HUES48 (cell line): Measurements from ENCODE around the gene ST6GALNAC3.

Source experiments
- H3K27ac ChIP-seq: one replicate; pipeline ENCODE4 v1.7.0; 2013; ENCODE audit warnings: low read depth, low read length, inconsistent platforms
- H3K27me3 ChIP-seq: 2 replicates; pipeline ENCODE4 v1.6.1; 2013; ENCODE audit warnings: mild to moderate bottlenecking, low read length; ENCODE audit not compliant: control insufficient read depth, insufficient read depth
- H3K36me3 ChIP-seq: 2 replicates; pipeline ENCODE4 v1.6.1; 2013; ENCODE audit warnings: low read length; ENCODE audit not compliant: control insufficient read depth, insufficient read depth
- H3K4me1 ChIP-seq: 2 replicates; pipeline ENCODE4 v1.6.1; 2013; ENCODE audit warnings: mild to moderate bottlenecking, low read length; ENCODE audit not compliant: control insufficient read depth, insufficient read depth
- H3K4me3 ChIP-seq: 2 replicates; pipeline ENCODE4 v1.5.1; 2013; ENCODE audit warnings: mild to moderate bottlenecking, low read depth, low read length
- H3K9ac ChIP-seq: 2 replicates; pipeline ENCODE4 v1.6.1; 2013; ENCODE audit warnings: mild to moderate bottlenecking, low read depth, low read length, moderate library complexity
- H3K9me3 ChIP-seq: 2 replicates; pipeline ENCODE4 v1.6.1; 2013; ENCODE audit warnings: low read length; ENCODE audit not compliant: control insufficient read depth, insufficient read depth

Gene ST6GALNAC3

GRCh38 chr1:76074321-76075187, at the start of gene ST6GALNAC3:
TSS of gene ST6GALNAC3 (plus strand) at chr1:76074746.
- Histone ChIP-seq H3K27me3 (peaks cover 13% of the 10 kb centered on the region; the same call in 1 of the 2 replicates), H3K27ac (peak within 1 kb of the TSS; percentile 65), H3K9me3 (no peaks in the 10 kb centered on the region), H3K9ac (peak within 1 kb of the TSS; percentile 72), H3K4me3 (peak within 1 kb of the TSS; percentile 87), H3K4me1 (peaks cover 22% of the 10 kb centered on the region), H3K36me3 (no peaks in the 10 kb centered on the region)

GRCh38 chr1:76027341-76027740, 47.2 kb upstream of the ST6GALNAC3 start:
- Histone ChIP-seq H3K27me3 (no peaks in the 10 kb centered on the region), H3K27ac (no peak overlapping the region), H3K36me3 (no peaks in the 10 kb centered on the region), H3K9me3 (no peaks in the 10 kb centered on the region), H3K9ac (no peak overlapping the region), H3K4me1 (no peaks in the 10 kb centered on the region), H3K4me3 (no peak overlapping the region)

DNA sequence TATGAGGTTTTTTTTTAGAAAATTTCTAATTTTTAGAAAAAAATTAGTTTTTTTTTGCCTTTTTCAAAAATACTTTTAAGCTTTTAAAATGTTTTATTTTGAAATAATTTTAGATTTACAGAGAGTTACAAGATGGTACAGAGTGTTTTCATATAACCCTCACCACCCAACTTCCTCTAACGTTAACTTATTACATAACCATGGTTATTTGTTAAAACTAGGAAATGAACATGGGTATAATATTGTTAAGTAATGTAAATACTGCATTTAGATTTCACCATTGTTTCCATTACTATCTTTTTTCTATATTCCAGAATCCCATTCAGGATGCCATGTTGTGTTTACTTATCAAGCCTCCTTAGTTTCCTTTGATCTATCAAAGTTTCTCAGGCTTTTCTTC, 45.2 kb upstream of the ST6GALNAC3 start:
- Histone ChIP-seq H3K4me1 (no peaks in the 10 kb centered on the region), H3K36me3 (no peaks in the 10 kb centered on the region), H3K27me3 (no peaks in the 10 kb centered on the region), H3K4me3 (no peak overlapping the region), H3K9ac (no peak overlapping the region), H3K9me3 (no peaks in the 10 kb centered on the region), H3K27ac (no peak overlapping the region)

- H3K4me1 ChIP-seq, result peaks cover 6% of the 10 kb centered on the region
- no peaks in the 10 kb centered on the region for H3K36me3 ChIP-seq
- no peaks in the 10 kb centered on the region for H3K27me3 ChIP-seq
- H3K9me3 ChIP-seq, result no peaks in the 10 kb centered on the region
- no peak overlapping the region for H3K27ac ChIP-seq
- no peak overlapping the region for H3K4me3 ChIP-seq
- no peak overlapping the region for H3K9ac ChIP-seq
These were observed 43.0 kb upstream of the ST6GALNAC3 start for GRCh38 chr1:76031496-76031895.

- Histone ChIP-seq H3K27ac (no peak overlapping the region), H3K4me3 (no peak overlapping the region), H3K4me1 (peaks cover 23% of the 10 kb centered on the region), H3K27me3 (no peaks in the 10 kb centered on the region), H3K36me3 (no peaks in the 10 kb centered on the region), H3K9ac (no peak overlapping the region), H3K9me3 (no peaks in the 10 kb centered on the region)
These were observed 40.6 kb upstream of the ST6GALNAC3 start for GRCh38 chr1:76033800-76034475.

GRCh38 chr1:76035053-76035452, 39.5 kb upstream of the ST6GALNAC3 start:
- H3K4me3 ChIP-seq, result no peak overlapping the region
- H3K9ac ChIP-seq, result no peak overlapping the region
- peaks cover 25% of the 10 kb centered on the region for H3K4me1 ChIP-seq
- no peaks in the 10 kb centered on the region for H3K9me3 ChIP-seq
- H3K36me3 ChIP-seq, result no peaks in the 10 kb centered on the region
- H3K27ac ChIP-seq, result no peak overlapping the region
- H3K27me3 ChIP-seq, result no peaks in the 10 kb centered on the region

DNA sequence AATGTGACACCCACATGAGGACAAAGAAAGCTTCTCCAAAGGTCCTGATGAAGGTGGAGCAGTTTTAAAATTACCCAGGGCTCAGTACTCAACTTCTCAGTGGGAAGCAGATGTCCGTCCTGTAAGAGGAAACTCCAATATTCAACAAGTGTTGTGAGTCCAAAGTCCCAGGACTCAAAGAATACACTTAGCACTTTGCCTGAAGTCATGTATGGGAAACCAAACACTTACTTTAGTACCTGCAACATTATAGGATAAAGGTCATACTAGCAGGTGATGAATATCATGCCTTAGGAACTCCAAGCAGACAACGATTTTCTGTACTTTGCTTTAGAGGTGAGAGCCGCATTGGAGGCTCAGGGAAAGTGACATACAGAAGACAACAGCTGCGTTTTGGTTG, 37.2 kb upstream of the ST6GALNAC3 start:
- Histone ChIP-seq H3K4me3 (no peak overlapping the region), H3K9me3 (no peaks in the 10 kb centered on the region), H3K4me1 (peaks cover 36% of the 10 kb centered on the region), H3K36me3 (no peaks in the 10 kb centered on the region), H3K9ac (no peak overlapping the region), H3K27me3 (no peaks in the 10 kb centered on the region), H3K27ac (no peak overlapping the region)

- Histone ChIP-seq H3K27ac (no peak overlapping the region), H3K9me3 (no peaks in the 10 kb centered on the region), H3K36me3 (no peaks in the 10 kb centered on the region), H3K9ac (no peak overlapping the region), H3K4me3 (no peak overlapping the region), H3K27me3 (no peaks in the 10 kb centered on the region), H3K4me1 (peaks cover 36% of the 10 kb centered on the region)
These were observed 36.1 kb upstream of the ST6GALNAC3 start for GRCh38 chr1:76038287-76039004.

DNA sequence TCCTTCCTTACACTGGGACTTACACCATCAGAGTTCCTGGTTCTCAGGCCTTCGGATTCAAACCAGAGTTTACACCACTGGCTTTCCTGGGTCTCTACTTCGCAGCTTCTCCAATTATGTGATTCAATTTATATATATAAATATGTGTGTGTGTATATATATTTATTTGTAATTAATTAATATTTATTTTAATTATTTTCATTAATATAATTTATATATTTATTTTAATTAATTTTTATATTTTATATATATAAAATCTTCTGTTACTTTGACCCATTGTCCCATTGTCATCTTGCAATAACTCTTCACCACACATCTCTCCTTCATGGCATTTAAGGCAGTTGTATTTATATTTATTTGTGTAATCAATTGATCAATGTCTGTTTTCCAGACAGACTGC, 28.4 kb upstream of the ST6GALNAC3 start:
- H3K9me3 ChIP-seq, result no peaks in the 10 kb centered on the region

GRCh38 chr1:76048219-76048618, 26.3 kb upstream of the ST6GALNAC3 start:
- no peaks in the 10 kb centered on the region for H3K27me3 ChIP-seq
- no peaks in the 10 kb centered on the region for H3K9me3 ChIP-seq
- peaks cover 34% of the 10 kb centered on the region for H3K4me1 ChIP-seq

More for the DNA sequence above, 28.4 kb upstream of the ST6GALNAC3 start:
- Histone ChIP-seq H3K4me1 (peaks cover 26% of the 10 kb centered on the region), H3K4me3 (no peak overlapping the region), H3K36me3 (no peaks in the 10 kb centered on the region), H3K27ac (no peak overlapping the region), H3K27me3 (no peaks in the 10 kb centered on the region), H3K9ac (no peak overlapping the region)

DNA sequence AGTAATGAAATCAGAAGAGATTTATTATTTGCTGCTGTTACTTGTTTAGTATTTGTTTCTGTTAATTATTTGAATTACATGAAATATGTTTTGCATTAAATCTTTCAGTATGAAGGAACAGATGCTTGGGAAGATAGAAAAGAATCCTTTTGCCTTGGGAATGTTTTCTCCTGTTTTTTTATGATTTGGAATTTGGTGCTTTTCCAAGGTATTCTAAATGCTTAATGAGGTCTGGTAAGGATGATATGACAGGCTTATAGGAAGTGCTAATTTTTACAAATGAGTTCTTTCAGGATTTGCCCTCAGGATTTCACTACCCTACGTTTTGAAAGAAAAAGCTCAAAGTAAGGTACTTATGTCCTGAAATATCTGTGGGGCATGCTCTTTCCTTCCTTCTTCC, 25.6 kb upstream of the ST6GALNAC3 start:
- Histone ChIP-seq H3K27ac (no peak overlapping the region), H3K4me3 (no peak overlapping the region), H3K36me3 (no peaks in the 10 kb centered on the region), H3K9me3 (no peaks in the 10 kb centered on the region), H3K9ac (no peak overlapping the region), H3K4me1 (peaks cover 39% of the 10 kb centered on the region), H3K27me3 (no peaks in the 10 kb centered on the region)

More at GRCh38 chr1:76048219-76048618, 26.3 kb upstream of the ST6GALNAC3 start:
- Histone ChIP-seq H3K9ac (no peak overlapping the region), H3K36me3 (no peaks in the 10 kb centered on the region), H3K4me3 (no peak overlapping the region), H3K27ac (no peak overlapping the region)
